Left colon (tissue), 2 donors: ENCODE data around the gene MT3. TPM values are rescaled to one million over a fixed set of nuclear protein-coding genes. Genes with fewer than 3 reads are reported as not detected.
"Not testable (repeated sequence)": the region's sequence is repeated elsewhere in the genome, so short reads cannot be mapped to it uniquely, and the experiment has no call there.

Experiments
- ATAC-seq: fragments of 200-7000 bp; cut with Tn5 transposase; one replicate; pipeline ENCODE4 v1.9.1; 2020; ENCODE audit warnings: mild to moderate bottlenecking, moderate library complexity
- DNase-seq, 2 donors: peaks; one replicate each; pipeline ENCODE4 v3.0.0-alpha.2; 2020
- intact Hi-C, 2 donors: fragments of 100-400 bp; cut with DNase I in 1 of 2; cut with micrococcal nuclease in 1 of 2; formaldehyde crosslinking; loops; one replicate each; pipeline versions ENCODE4 v1.11.2 to v1.14.0; 2022; cut with DNase I, micrococcal nuclease
- total RNA-seq, 2 donors: library from RNA; stranded (reverse); fragmentation: NEBNext Ultra II Directional; extraction: Animal tissue kit (Norgen Biotek cat#: 25700); gene quantifications; one replicate each; pipeline ENCODE4 v1.2.1, GENCODE V29; 2021
- donor health status: DM: no; HTN: no; CAD: no.
- donor health status: DM: yes; HTN: yes; CAD: no.

Gene MT3
- total RNA-seq, 2 donors from 2014 or later: 1.5 to 1.8 TPM

- ATAC-seq (no peak), DNase-seq (no peak)
- intact Hi-C loops: no loop called here
Measured at GRCh38 chr16:56607675-56608042, 18.3 kb downstream of the MT3 start.

DNA sequence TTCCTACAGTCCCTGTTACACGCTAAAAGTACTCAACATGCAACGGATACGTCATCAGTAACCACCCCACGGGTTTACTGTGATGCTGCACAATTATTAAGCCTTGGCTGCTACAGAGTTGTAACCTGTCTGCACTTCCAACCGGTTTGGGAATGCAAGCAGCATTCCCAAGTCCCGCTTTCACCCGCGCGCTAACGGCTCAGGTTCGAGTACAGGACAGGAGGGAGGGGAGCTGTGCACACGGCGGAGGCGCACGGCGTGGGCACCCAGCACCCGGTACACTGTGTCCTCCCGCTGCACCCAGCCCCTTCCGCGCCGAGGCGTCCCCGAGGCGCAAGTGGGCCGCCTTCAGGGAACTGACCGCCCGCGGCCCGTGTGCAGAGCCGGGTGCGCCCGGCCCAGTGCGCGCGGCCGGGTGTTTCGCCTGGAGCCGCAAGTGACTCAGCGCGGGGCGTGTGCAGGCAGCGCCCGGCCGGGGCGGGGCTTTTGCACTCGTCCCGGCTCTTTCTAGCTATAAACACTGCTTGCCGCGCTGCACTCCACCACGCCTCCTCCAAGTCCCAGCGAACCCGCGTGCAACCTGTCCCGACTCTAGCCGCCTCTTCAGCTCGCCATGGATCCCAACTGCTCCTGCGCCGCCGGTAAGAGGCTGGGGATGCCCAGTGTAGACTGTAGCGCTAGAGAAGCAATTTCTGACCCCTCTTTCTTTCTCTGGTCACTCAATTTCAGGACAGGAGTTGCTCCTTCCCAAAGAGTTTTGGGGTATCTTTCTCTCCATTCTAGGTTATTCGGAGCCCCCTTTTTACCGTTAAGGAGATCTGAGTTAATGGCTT is 18.9 kb downstream of the MT3 start, which contains the start of gene MT2A:
MT2A (plus strand) TSS at position 542 of the 833 bp plus-strand sequence; CDS start at position 614, 72 bp downstream.
- DNase-seq: peak; percentile 95 to 97
- intact Hi-C loops: no loop called here

DNA sequence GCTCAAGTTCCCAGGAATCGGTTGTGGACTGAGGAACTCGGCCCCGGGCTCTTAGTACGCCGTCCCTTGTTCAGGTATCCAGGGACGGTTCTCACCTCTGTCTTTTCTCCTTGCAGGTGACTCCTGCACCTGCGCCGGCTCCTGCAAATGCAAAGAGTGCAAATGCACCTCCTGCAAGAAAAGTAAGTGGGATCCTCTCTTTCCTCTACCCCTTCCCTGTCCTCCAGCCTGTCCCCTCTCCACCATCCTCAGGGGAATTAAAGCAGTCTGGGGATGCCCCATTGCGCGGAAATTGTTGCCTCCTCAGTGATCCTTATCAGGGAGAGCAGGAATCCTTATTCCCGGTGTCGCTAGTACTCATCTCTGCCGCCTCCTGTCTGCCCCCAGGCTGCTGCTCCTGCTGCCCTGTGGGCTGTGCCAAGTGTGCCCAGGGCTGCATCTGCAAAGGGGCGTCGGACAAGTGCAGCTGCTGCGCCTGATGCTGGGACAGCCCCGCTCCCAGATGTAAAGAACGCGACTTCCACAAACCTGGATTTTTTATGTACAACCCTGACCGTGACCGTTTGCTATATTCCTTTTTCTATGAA is 19.6 kb downstream of the MT3 start:
- ATAC-seq (peak; percentile 22), DNase-seq (peak in 1 of 2 donors; percentile 41)
- intact Hi-C loops: no loop called here

More for the DNA sequence above, 18.9 kb downstream of the MT3 start, which contains the start of gene MT2A:
- peak; percentile 89 for ATAC-seq

DNA sequence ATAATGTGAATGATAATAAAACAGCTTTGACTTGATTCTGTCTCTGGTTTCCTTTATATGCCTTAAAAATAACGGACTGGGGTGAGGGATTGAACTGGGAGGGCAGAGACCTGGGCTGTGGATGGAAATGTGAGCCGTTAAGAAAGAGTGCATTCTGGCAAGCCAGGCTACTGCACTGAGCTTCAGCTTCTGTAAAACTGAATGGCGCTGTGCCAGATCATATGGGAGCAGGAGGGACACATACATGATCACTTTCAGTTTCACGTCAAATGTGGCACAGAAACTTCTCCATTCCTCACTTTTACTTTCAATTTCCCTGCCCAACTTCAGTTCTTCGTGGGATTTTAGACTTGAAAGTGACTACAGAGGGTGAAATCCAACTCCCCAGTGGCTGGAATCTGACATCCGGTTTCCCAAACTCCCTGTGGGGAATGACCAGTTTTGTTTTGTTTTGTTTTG is 20.2 kb downstream of the MT3 start:
- DNase-seq: peak; percentile 87 to 93
- ATAC-seq: peak; percentile 63
- intact Hi-C loops: no loop called here

DNA sequence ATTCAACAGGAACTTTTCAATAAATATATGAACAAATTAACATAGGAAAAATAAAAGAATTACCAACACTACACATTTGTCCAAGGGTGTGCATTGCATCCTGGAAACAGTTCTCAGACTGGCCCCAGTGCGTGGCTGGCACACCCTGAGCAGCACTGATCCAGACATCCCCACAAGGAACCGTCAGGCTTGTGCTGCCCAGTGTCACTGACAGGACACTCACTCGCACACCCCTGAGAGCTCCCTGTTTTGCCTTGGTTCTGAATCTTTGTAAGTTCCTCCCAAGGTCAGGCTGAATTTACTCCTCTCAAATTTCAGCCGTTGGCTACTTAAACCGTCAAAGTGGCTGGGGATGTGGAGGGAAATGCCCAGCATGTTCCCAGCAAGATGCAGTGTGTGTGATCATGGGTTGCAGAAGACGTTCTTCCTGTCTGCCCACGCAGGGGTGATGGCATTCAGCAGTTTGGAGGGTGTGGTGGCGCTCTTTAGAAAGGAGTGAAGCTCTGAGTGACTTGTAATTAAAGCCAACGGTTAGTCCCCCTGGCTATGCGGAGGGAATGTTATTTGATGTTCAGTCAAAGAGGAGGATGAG is 20.8 kb downstream of the MT3 start:
- DNase-seq (peak in 1 of 2 donors; percentile 48), ATAC-seq (peak; percentile 27)
- intact Hi-C loops: no loop called here

DNA sequence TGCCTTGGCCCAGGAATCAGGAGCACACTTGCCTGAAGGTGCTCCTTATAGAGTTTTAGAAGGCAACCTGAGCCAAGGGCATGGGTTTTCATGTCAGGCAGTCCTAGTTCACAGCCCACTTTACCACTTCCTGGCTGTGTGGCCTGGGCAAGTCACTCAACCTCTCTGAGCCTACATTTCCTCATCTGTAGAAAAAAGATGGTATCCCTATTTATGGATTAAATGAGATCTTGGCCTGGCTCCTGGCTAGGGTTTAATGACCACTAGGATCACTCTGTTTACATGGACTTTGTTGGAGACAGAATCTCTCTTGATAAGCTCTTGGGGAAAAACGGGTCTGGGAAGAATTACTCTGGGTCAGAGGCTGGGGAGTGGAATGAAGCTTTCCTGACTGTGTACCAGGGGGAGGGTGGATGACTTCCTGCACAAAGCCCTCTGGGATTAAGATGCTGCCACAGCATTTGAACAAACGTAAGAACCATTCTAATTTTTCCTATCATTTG is 21.3 kb downstream of the MT3 start:
- no peak for DNase-seq
- no peak for ATAC-seq
- intact Hi-C loops: no loop called here

DNA sequence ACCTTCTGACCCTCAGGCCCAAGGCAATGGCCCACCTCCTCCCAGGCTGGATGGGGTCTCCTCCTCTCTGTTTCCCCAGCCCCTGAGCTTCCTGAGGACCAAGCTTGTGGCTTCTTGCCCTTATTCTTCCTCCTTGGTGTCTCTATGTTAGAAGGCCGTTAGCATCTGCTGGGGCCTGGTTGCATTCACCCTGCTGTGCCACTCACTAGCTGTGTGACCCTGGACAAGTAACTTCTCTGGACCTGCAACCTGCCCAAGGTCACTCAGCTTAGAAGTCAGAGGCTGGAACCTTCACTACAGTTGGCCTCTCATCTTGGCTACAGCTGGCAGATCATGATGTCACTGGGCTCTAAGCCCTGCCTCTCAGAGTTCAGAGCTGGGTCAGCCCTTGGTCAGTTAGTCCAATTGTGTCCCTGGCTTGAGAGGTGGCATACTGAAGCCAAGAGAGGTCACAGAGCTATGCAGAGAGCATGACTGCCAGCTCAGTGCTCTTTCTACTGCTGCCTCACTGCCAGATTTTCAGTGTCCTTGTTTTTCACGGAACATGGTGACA is 22.0 kb downstream of the MT3 start:
- DNase-seq (no peak), ATAC-seq (no peak)
- intact Hi-C loops: no loop called here

GRCh38 chr16:56613706-56614105 is 24.4 kb downstream of the MT3 start:
- ATAC-seq (no peak), DNase-seq (no peak)
- intact Hi-C loops: no loop called here

DNA sequence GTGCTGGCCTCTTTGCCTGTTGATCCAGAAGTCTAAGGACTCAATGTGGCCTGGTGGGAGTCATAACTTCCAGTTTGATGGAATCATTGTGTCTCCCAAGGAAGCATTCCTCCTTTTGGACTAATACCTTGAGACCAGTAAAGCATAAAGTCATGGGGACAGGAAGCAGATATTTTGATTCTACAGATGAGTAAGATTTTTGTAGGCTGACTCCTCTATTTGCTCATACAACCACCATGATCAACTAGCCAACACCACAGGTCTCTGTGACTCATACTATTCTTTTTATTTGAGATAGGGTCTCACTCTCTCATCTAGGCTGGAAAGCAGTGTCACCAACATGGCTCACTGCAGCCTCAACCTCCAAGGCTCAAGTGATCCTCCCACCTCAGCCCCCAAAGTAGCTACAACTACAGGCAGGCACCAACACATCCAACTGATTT is 25.2 kb downstream of the MT3 start:
- no peak for ATAC-seq
- intact Hi-C loops: no loop called here

DNA sequence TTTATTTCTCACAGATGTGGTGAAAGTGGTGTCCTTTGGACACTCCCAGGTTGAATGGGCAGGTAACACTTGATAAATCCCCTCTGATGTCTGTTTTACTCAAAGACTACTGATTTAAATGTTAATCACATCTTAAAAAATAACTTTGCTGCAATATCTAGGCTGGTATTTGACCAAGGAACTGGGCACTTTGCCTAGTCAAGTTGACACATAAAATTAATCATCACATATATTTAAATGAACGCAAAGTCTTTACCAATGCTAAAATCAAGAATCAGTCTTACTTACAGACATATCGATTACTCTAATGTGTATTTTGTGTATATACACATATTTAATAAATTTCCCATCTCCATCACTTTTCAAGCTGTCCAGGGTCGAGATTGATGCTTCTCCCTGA is 26.0 kb downstream of the MT3 start:
- intact Hi-C loops: no loop called here
- no peak for DNase-seq
- no peak for ATAC-seq

More for the DNA sequence above, 25.2 kb downstream of the MT3 start:
- no peak for DNase-seq

- ATAC-seq: peak; percentile 8
- intact Hi-C loops: no loop called here
- DNase-seq: no peak
Measured at GRCh38 chr16:56616608-56617211, 27.4 kb downstream of the MT3 start.

DNA sequence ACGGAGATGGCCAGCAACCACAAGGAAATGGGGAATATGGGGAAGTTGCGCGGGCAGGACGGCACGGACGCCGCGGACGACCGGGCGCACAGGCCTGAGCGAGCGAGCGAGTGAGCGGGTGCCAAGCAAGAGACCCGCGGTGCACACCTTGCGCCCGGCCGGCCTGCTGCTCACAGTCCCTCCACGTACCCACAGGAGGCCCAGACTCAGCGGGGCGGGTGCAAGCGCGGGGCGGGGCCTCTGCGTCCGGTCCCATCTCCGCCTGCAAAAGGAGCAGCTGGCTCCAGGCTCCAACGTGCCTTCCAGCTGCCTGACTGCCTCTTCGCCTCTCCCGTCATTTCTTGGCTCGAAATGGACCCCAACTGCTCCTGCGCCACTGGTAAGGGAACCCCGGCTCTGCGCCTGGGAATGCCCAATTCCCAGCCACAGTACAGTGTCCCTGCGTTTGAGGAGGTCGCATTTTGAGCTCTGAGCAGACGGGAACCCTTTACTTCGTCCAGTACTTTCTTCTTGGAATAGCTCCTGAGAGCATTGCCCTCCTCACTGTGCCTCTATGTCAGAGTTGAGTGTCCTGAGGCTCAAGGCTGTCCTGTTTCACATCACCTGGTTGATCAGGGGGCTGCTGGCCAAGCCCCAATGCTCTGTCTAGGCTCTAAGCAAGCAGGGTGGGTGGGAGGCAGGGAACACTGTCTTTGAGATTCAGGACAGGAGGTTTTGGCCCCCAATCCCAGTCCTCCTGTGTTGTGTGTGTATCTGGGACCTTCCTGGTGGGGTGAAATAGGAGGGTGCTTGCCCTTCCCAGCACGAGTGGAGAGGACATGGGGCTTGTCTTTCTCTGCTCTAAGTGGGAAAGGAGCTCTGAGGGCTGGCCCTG is 28.1 kb downstream of the MT3 start:
- DNase-seq (peak; percentile 82 to 84), ATAC-seq (peak; percentile 98)
- intact Hi-C loops: no loop called here

DNA sequence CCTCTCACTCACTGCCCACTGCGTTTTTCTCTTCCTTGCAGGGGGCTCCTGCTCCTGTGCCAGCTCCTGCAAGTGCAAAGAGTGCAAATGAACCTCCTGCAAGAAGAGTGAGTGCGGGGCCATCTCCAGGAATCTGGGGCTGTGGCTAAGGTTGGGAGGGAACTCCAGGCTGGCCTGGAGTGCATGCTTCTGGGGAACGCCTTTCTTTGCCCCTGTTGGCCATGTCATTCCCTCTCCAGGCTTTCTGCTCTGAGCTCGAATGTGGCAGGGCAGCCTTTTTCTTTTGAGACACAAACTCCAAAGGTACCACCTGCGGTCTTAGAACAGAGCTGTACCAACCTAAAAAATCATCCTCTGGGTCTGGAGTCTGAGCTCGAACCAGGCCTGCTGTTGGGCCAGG is 28.8 kb downstream of the MT3 start:
- DNase-seq: no peak
- intact Hi-C loops: no loop called here
- ATAC-seq: no peak

DNA sequence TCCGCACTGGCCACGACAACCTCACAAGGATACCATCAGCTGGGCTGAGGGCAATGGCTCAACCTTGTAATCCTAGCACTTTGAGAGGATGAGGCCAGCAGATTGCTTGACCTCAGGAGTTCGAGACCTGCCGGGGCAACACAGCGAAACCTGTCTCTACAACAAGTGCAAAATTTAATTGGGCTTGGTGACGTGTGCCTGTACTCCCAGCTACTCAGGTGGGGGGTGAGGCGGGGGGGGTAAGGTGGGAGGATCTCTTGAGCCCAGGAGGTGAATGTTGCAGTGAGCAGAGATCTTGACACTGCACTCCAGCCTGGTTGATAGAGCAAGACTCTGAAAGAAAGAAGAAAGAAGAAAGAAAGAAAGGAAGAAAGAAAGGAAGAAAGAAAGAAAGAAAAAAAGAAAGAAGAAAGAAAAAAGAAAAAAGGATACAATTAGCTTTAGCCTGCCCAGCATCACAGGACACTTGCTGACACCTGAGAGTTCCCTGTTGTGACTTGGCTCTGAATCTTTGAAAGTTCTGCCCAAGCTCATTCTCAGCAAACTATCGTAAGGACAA is 31.1 kb downstream of the MT3 start:
- intact Hi-C loops: no loop called here
- DNase-seq (no peak), ATAC-seq (no peak)

GRCh38 chr16:56621665-56622445 is 32.5 kb downstream of the MT3 start:
- DNase-seq, ATAC-seq, intact Hi-C loops: not testable (repeated sequence)

- intact Hi-C loops, DNase-seq, ATAC-seq: not testable (repeated sequence)
Measured at GRCh38 chr16:56623184-56623583, 33.9 kb downstream of the MT3 start.

DNA sequence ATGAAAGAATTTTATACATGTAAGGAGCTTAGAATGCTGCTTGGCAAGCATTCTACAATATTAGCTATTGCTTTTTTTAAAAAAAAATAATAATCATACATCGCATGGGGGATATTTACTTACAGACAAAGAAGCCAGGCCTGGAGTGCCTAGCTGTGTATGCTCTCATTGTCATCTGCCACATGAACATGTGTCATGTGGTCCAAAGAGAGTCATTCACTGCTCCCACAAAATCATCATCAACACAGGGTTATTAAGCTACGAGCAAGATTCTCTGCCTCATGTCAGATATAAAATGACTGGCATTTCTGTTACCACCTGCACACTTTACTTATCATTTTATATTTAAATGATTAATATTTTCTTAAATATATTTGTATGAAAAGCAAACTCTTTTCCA is 34.3 kb downstream of the MT3 start:
- DNase-seq (no peak), ATAC-seq (no peak)
- intact Hi-C loops: no loop called here
